H9 (cell line): Measurements from ENCODE around the gene ATP2B2. TPM values are rescaled to one million over a fixed set of nuclear protein-coding genes. Genes with fewer than 3 reads are reported as not detected.

ENCODE experiments used
- DNase-seq: peaks from one replicate; pipeline ENCODE4 v3.0.0-alpha.2; 2017
- H2AFZ ChIP-seq: one replicate; pipeline ENCODE4 v1.6.1; 2013; ENCODE audit warnings: mild to moderate bottlenecking, low read length, control low read depth, moderate library complexity
- H2AK5ac ChIP-seq: 2 replicates; pipeline ENCODE4 v1.6.1; 2013; ENCODE audit warnings: low read length, control low read depth, mixed read lengths; ENCODE audit not compliant: insufficient read length
- H2BK120ac ChIP-seq: one replicate; pipeline ENCODE4 v1.6.1; 2013; ENCODE audit warnings: low read depth, mild to moderate bottlenecking, low read length, control low read depth, inconsistent platforms; ENCODE audit not compliant: poor library complexity, severe bottlenecking
- H2BK12ac ChIP-seq: 2 replicates; pipeline ENCODE4 v1.6.1; 2013; ENCODE audit warnings: low read length, control low read depth, mixed read lengths, low read depth; ENCODE audit not compliant: insufficient read length
- H2BK15ac ChIP-seq: 2 replicates; pipeline ENCODE4 v1.6.1; 2013; ENCODE audit warnings: low read depth, low read length, control low read depth
- H2BK20ac ChIP-seq: one replicate; pipeline ENCODE4 v1.6.1; 2013; ENCODE audit warnings: low read depth, mild to moderate bottlenecking, low read length, control low read depth, inconsistent platforms; ENCODE audit not compliant: poor library complexity, severe bottlenecking
- H2BK5ac ChIP-seq: 2 replicates; pipeline ENCODE4 v1.6.1; 2013; ENCODE audit warnings: low read length, control low read depth, mixed read lengths; ENCODE audit not compliant: insufficient read length
- H3K14ac ChIP-seq: 2 replicates; pipeline ENCODE4 v1.6.1; 2013; ENCODE audit warnings: low read length, control low read depth; ENCODE audit not compliant: insufficient read depth
- H3K18ac ChIP-seq: 2 replicates; pipeline ENCODE4 v1.6.1; 2013; ENCODE audit warnings: low read depth, mild to moderate bottlenecking, mixed read lengths, low read length, control low read depth; ENCODE audit not compliant: insufficient read length
- H3K23ac ChIP-seq: 2 replicates; pipeline ENCODE4 v1.6.1; 2013; ENCODE audit warnings: low read length, control low read depth, mixed read lengths, low read depth; ENCODE audit not compliant: insufficient read length
- H3K23me2 ChIP-seq: 2 replicates; pipeline ENCODE4 v1.6.1; 2013; ENCODE audit warnings: low read depth, mild to moderate bottlenecking, mixed read lengths, low read length, control low read depth; ENCODE audit not compliant: insufficient read length, poor library complexity, severe bottlenecking
- H3K27ac ChIP-seq: 2 replicates; pipeline ENCODE4 v1.5.1; 2013; ENCODE audit warnings: low read length, control low read depth, mixed read lengths, low read depth; ENCODE audit not compliant: insufficient read length
- H3K27me3 ChIP-seq: 2 replicates; pipeline ENCODE4 v1.6.1; 2013; ENCODE audit warnings: low read length, control low read depth, inconsistent platforms; ENCODE audit not compliant: insufficient read depth
- H3K4ac ChIP-seq: 2 replicates; pipeline ENCODE4 v1.6.1; 2013; ENCODE audit warnings: low read depth, mild to moderate bottlenecking, control low read depth, inconsistent platforms, low read length, moderate library complexity
- H3K4me1 ChIP-seq: 2 replicates; pipeline ENCODE4 v1.6.1; 2013; ENCODE audit warnings: low read length, control low read depth, inconsistent platforms; ENCODE audit not compliant: insufficient read depth
- H3K4me2 ChIP-seq: 2 replicates; pipeline ENCODE4 v1.6.1; 2013; ENCODE audit warnings: low read length, control low read depth, mixed read lengths; ENCODE audit not compliant: insufficient read length, insufficient read depth
- H3K56ac ChIP-seq: 2 replicates; pipeline ENCODE4 v1.6.1; 2013; ENCODE audit warnings: low read depth, mild to moderate bottlenecking, mixed read lengths, low read length, control low read depth; ENCODE audit not compliant: insufficient read length
- H3K79me1 ChIP-seq: 2 replicates; pipeline ENCODE4 v1.6.1; 2013; ENCODE audit warnings: low read depth, mild to moderate bottlenecking, moderate library complexity, low read length, control low read depth, inconsistent platforms; ENCODE audit not compliant: insufficient read depth, poor library complexity, severe bottlenecking
- H3K79me2 ChIP-seq: 2 replicates; pipeline ENCODE4 v1.6.1; 2013; ENCODE audit warnings: low read length, control low read depth, inconsistent platforms; ENCODE audit not compliant: insufficient read depth
- H3K9ac ChIP-seq: 2 replicates; pipeline ENCODE4 v1.6.1; 2013; ENCODE audit warnings: low read length, control low read depth, mixed read lengths; ENCODE audit not compliant: insufficient read length; ENCODE audit errors: extremely low read depth
- H3K9me3 ChIP-seq: one replicate; pipeline ENCODE4 v1.6.1; 2013; ENCODE audit warnings: low read depth, low read length, inconsistent platforms; ENCODE audit not compliant: control insufficient read depth
- H3T11ph ChIP-seq: one replicate; pipeline ENCODE4 v1.6.1; 2013; ENCODE audit warnings: mild to moderate bottlenecking, low read length, control low read depth, inconsistent platforms
- H4K20me1 ChIP-seq: one replicate; pipeline ENCODE4 v1.6.1; 2013; ENCODE audit not compliant: control insufficient read depth, insufficient read length, insufficient read depth
- H4K5ac ChIP-seq: 2 replicates; pipeline ENCODE4 v1.6.1; 2013; ENCODE audit warnings: low read depth, mild to moderate bottlenecking, mixed read lengths, low read length, control low read depth; ENCODE audit not compliant: insufficient read length
- H4K8ac ChIP-seq: replicated peaks from 2 replicates; pipeline ENCODE4 v1.6.1; 2013; ENCODE audit warnings: low read length, control low read depth, mixed read lengths, low read depth; ENCODE audit not compliant: insufficient read length
- H4K91ac ChIP-seq: 2 replicates; pipeline ENCODE4 v1.6.1; 2013; ENCODE audit warnings: low read depth, mild to moderate bottlenecking, moderate library complexity, mixed read lengths, low read length, control low read depth; ENCODE audit not compliant: insufficient read length
- H3K27ac Mint-ChIP-seq, 3 experiments: 2 replicates in 2 of 3; 3 replicates in 1 of 3; pipeline ENCODE4 v1.8.0; 2020 to 2021; ENCODE audit warnings: mixed read lengths in 3 of 3, mild to moderate bottlenecking in 1 of 3, moderate library complexity in 1 of 3
- H3K27me3 Mint-ChIP-seq: 2 replicates; pipeline ENCODE4 v1.8.0; 2021; ENCODE audit warnings: low read depth, mild to moderate bottlenecking, moderate library complexity, mixed read lengths
- H3K36me3 Mint-ChIP-seq, 3 experiments: 2 replicates in 2 of 3; 3 replicates in 1 of 3; pipeline ENCODE4 v1.8.0; 2020 to 2021; ENCODE audit warnings: low read depth in 3 of 3, mixed read lengths in 3 of 3; ENCODE audit not compliant: insufficient read depth in 1 of 3
- H3K4me1 Mint-ChIP-seq, 2 experiments: 2 replicates each; pipeline ENCODE4 v1.8.0; 2020; ENCODE audit warnings: mixed read lengths in 2 of 2
- H3K4me3 Mint-ChIP-seq, 2 experiments: 2 replicates in 1 of 2; 3 replicates in 1 of 2; pipeline ENCODE4 v1.8.0; 2020 to 2021; ENCODE audit warnings: mild to moderate bottlenecking in 2 of 2, mixed read lengths in 2 of 2, moderate library complexity in 1 of 2
- H3K9me3 Mint-ChIP-seq, 2 experiments: 2 replicates in 1 of 2; 3 replicates in 1 of 2; pipeline ENCODE4 v1.8.0; 2020; ENCODE audit warnings: mild to moderate bottlenecking in 2 of 2, mixed read lengths in 2 of 2, moderate library complexity in 1 of 2
- CTCF ChIP-seq: fragments of 200-600 bp; sonication (generic); conservative IDR thresholded peaks from 3 replicates; pipeline ENCODE4 v1.8.0; 2021; ENCODE audit warnings: antibody characterized with exemption, mild to moderate bottlenecking
- WGBS: extraction: QIAGEN DNeasy Blood & Tissue Kit; methylation state at CpG from one replicate; pipeline ENCODE4 v1.1.7; 2013; ENCODE audit warnings: missing lambda C conversion rate, low lambda C conversion rate, mixed read lengths; ENCODE audit not compliant: insufficient read length; ENCODE audit errors: extremely low coverage; 5-methylcytosine and 5-hydroxymethylcytosine counted together
- total RNA-seq: library from RNA; stranded (reverse); gene quantifications from 2 replicates; pipeline ENCODE4 v1.2.1, GENCODE V29; 2021

Gene ATP2B2
- total RNA-seq, 1 experiment from 2014 or later: 0.33 TPM

- Histone ChIP-seq H2AK5ac (no peak overlapping the region), H3K9me3 (no peaks in the 10 kb centered on the region), H3K4me2 (no peak overlapping the region), H3K14ac (no peak overlapping the region), H2BK120ac (no peak overlapping the region), H3K9ac (no peak overlapping the region), H2AFZ (no peak overlapping the region), H3K79me2 (no peaks in the 10 kb centered on the region), H3K4me1 (no peaks in the 10 kb centered on the region), H2BK15ac (no peak overlapping the region), H3K23me2 (no peaks in the 10 kb centered on the region), H4K91ac (no peak overlapping the region), H3K56ac (no peak overlapping the region), H3K18ac (no peak overlapping the region), H2BK20ac (no peak overlapping the region), H3K27me3 (no peaks in the 10 kb centered on the region), H2BK5ac (no peak overlapping the region), H4K5ac (no peak overlapping the region), H3K23ac (no peak overlapping the region), H3T11ph (no peak overlapping the region), H3K79me1 (no peaks in the 10 kb centered on the region), H4K8ac (no peak overlapping the region), H2BK12ac (no peak overlapping the region), H3K4ac (no peak overlapping the region), H3K27ac (no peak overlapping the region), H4K20me1 (no peaks in the 10 kb centered on the region)
- H3K4me3 Mint-ChIP-seq: no peak overlapping the region
- no CpG with 5 or more reads among the region's 7 CpGs for WGBS
- peak; percentile 12 for DNase-seq
- no peaks in the 10 kb centered on the region for H3K4me1 Mint-ChIP-seq
- TF ChIP-seq CTCF: no peak
- H3K9me3 Mint-ChIP-seq: no peaks in the 10 kb centered on the region
- no peak overlapping the region for H3K27ac Mint-ChIP-seq
- H3K27me3 Mint-ChIP-seq: peaks cover 9% of the 10 kb centered on the region; the same call in 1 of the 2 replicates
- no peaks in the 10 kb centered on the region for H3K36me3 Mint-ChIP-seq
Observed at GRCh38 chr3:10532939-10533736, 27.8 kb upstream of the ATP2B2 start.
